ENCODE results near the gene SLC35F4. TPM values are rescaled to one million over a fixed set of nuclear protein-coding genes. Genes with fewer than 3 reads are reported as not detected.

Gene SLC35F4
- total and polyA plus RNA-seq, 2 donors (not counting 3 experiments of a cell fraction or from before 2014, with no cell fraction given), result not detected

DNA sequence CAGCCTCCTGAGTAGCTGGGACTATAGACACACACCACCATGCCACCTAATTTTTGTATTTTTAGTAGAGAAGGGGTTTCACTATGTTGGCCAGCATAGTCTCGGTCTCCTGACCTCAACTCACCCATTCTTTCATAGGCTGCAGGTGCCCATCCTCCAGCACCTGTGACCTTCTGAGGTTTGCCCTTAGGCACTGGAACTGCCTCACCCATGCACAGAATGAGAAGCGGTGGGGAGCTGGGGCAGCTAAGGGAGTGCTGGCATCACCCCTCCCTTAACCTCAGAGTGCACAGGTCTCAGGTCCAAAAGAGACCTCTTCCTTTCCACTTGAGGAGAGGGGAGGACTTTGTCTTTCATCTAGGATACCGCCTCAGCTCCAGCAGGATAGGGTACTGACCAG, 194.9 kb downstream of the SLC35F4 start:
- H3K4me1 ChIP-seq (ENCODE audit: control insufficient read depth, extremely low read depth, insufficient read depth, low read length), result no peaks in the 10 kb centered on the region
- intact Hi-C loops (cut with micrococcal nuclease) (no loop called here), dilution Hi-C loops (cut with MboI; ENCODE audit: extremely low pct_ligation_motif_present, low sequenced_read_pairs) (no loop called here)
- H3K9me3 ChIP-seq (replicated peaks; ENCODE audit: control insufficient read depth, insufficient read depth, low read length), result no peaks in the 10 kb centered on the region
- POLR2A ChIA-PET, result no interaction called here
- no peak overlapping the region for H3K4me2 ChIP-seq (ENCODE audit: insufficient read depth, low read length)
- H3K27me3 ChIP-seq (ENCODE audit: control insufficient read depth in 2 of 2, insufficient read depth in 2 of 2, low read length in 2 of 2), result no peaks in the 10 kb centered on the region
- no peak overlapping the region for H3K9ac ChIP-seq (replicated peaks; ENCODE audit: extremely low read depth, insufficient read depth, low read length)
- H3K79me2 ChIP-seq (ENCODE audit: control insufficient read depth, insufficient read depth, low read length), result no peaks in the 10 kb centered on the region
- FAIRE-seq (no peak), DNase-seq (ENCODE audit: low read depth, low spot score) (no peak)
- BruUV-seq (replicated peaks), result no TSS peak
- no peaks in the 10 kb centered on the region for H3K36me3 ChIP-seq (ENCODE audit: control insufficient read depth in 2 of 2, extremely low read depth in 1 of 2, insufficient read depth in 2 of 2, low read length in 2 of 2)
- H3K4me3 ChIP-seq (replicated peaks in 1 of 3; ENCODE audit: insufficient read depth in 1 of 3, low read depth in 1 of 3, low read length in 3 of 3), result no peak overlapping the region
- H3K9me1 ChIP-seq (replicated peaks; ENCODE audit: control insufficient read depth, extremely low read depth, insufficient read depth, low read length), result no peaks in the 10 kb centered on the region
- no peak overlapping the region for H2AFZ ChIP-seq (ENCODE audit: low read depth, low read length)
- CTCF ChIA-PET, result no interaction called here
- H3K27ac ChIP-seq (ENCODE audit: insufficient read depth, low read depth, low read length), result no peak overlapping the region
- no peaks in the 10 kb centered on the region for H4K20me1 ChIP-seq (replicated peaks; ENCODE audit: control insufficient read depth, extremely low read depth, insufficient read depth, low read length)
- TF ChIP-seq FOS (IDR thresholded peaks at IDR 0.05; ENCODE audit: borderline replicate concordance, insufficient read depth, low read length) (no peak), GATA2 (IDR thresholded peaks at IDR 0.05; ENCODE audit: insufficient read depth, insufficient read length, low read depth, low read length) (no peak), MAX (IDR thresholded peaks at IDR 0.05; ENCODE audit: insufficient read depth, insufficient read length) (no peak)

DNA sequence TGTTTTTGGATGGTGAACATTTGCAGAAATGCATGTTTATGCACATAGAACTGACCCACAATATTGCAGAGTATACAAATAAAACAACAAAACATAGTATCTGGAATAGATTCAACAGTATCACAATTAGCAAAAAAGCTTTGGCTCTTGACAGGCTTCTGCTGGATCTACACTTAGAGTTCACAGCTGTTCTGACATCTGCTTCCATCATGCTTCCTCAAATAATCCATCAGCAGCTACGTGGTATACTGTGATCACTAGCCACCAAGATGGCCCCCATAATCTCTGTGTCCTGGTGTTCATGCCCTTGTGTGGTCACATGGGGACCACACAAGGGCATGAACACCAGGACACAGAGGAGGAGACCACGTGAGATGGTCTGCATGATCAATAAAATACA, 205.7 kb downstream of the SLC35F4 start:
- intact Hi-C loops (cut with micrococcal nuclease), result no loop called here
- DNase-seq (ENCODE audit: low read depth, low spot score) (no peak), FAIRE-seq (no peak)
- no peaks in the 10 kb centered on the region for H3K27me3 ChIP-seq (ENCODE audit: control insufficient read depth in 2 of 2, insufficient read depth in 2 of 2, low read length in 2 of 2)
- no peaks in the 10 kb centered on the region for H3K4me1 ChIP-seq (ENCODE audit: control insufficient read depth, extremely low read depth, insufficient read depth, low read length)
- no peak overlapping the region for H3K27ac ChIP-seq (ENCODE audit: insufficient read depth, low read depth, low read length)
- dilution Hi-C loops (cut with MboI; ENCODE audit: extremely low pct_ligation_motif_present, low sequenced_read_pairs), result no loop called here
- TF ChIP-seq MYC (IDR thresholded peaks at IDR 0.05; ENCODE audit: low read depth, low read length), result no peak
- TF ChIP-seq MAX (IDR thresholded peaks at IDR 0.05; ENCODE audit: insufficient read depth, insufficient read length), result no peak
- no peak for TF ChIP-seq GATA2 (IDR thresholded peaks at IDR 0.05; ENCODE audit: insufficient read depth, insufficient read length, low read depth, low read length)
- TF ChIP-seq JUN (IDR thresholded peaks at IDR 0.05; ENCODE audit: borderline replicate concordance, insufficient read depth, insufficient read length, low read depth), result no peak
- TF ChIP-seq CTCF (IDR thresholded peaks at IDR 0.05; ENCODE audit: extremely low read depth in 1 of 2, insufficient read depth in 1 of 2, low read depth in 1 of 2, low read length in 2 of 2), result no peak
- TF ChIP-seq FOS (IDR thresholded peaks at IDR 0.05; ENCODE audit: borderline replicate concordance, insufficient read depth, low read length), result no peak
- H3K9me1 ChIP-seq (replicated peaks; ENCODE audit: control insufficient read depth, extremely low read depth, insufficient read depth, low read length), result no peaks in the 10 kb centered on the region
- ChIA-PET POLR2A (no interaction called here), CTCF (interaction anchor here (1.3 kb wide), 1 partner anchor 14 kb away, joined by 3 read pairs; no protein-coding TSS in a partner anchor)
- no peak overlapping the region for H3K9ac ChIP-seq (replicated peaks; ENCODE audit: extremely low read depth, insufficient read depth, low read length)
- H3K4me2 ChIP-seq (ENCODE audit: insufficient read depth, low read length), result no peak overlapping the region
- H3K79me2 ChIP-seq (ENCODE audit: control insufficient read depth, insufficient read depth, low read length), result no peaks in the 10 kb centered on the region
- H4K20me1 ChIP-seq (replicated peaks; ENCODE audit: control insufficient read depth, extremely low read depth, insufficient read depth, low read length), result no peaks in the 10 kb centered on the region
- no TSS peak for BruUV-seq (replicated peaks)
- no peak overlapping the region for H3K4me3 ChIP-seq (replicated peaks in 1 of 3; ENCODE audit: insufficient read depth in 1 of 3, low read depth in 1 of 3, low read length in 3 of 3)
- no peaks in the 10 kb centered on the region for H3K36me3 ChIP-seq (ENCODE audit: control insufficient read depth in 2 of 2, extremely low read depth in 1 of 2, insufficient read depth in 2 of 2, low read length in 2 of 2)
- no peaks in the 10 kb centered on the region for H3K9me3 ChIP-seq (replicated peaks; ENCODE audit: control insufficient read depth, insufficient read depth, low read length)
- no peak overlapping the region for H2AFZ ChIP-seq (ENCODE audit: low read depth, low read length)

Measured in endothelial cell of umbilical vein (primary cell).